ENCODE data around the gene PGPEP1. TPM values are rescaled to one million over a fixed set of nuclear protein-coding genes. Genes with fewer than 3 reads are reported as not detected.

The PGPEP1 gene
- total and polyA plus RNA-seq, 4 donors = 13.0 to 41.6 (median 15.0) TPM

GRCh38 chr19:18308948-18309325 is 31.5 kb upstream of the PGPEP1 start:
- Histone ChIP-seq H3K9me3 (ENCODE audit: control insufficient read depth in 4 of 4, insufficient read depth in 3 of 4, low read length in 3 of 4) (no peaks in the 10 kb centered on the region), H3K9ac (ENCODE audit: insufficient read depth in 1 of 2, low read length in 2 of 2) (no peak overlapping the region), H3K4me3 (no peak overlapping the region), H3K36me3 (ENCODE audit: control insufficient read depth in 4 of 4, insufficient read depth in 4 of 4, low read length in 4 of 4) (peaks cover 0 to 39% (median 16%) of the 10 kb centered on the region in 4 donors), H3K4me1 (ENCODE audit: control insufficient read depth in 5 of 5, insufficient read depth in 5 of 5, low read length in 5 of 5) (peaks cover 0 to 23% (median 11%) of the 10 kb centered on the region in 5 donors), H3K27me3 (ENCODE audit: control insufficient read depth in 3 of 3, insufficient read depth in 3 of 3, low read length in 2 of 3) (no peaks in the 10 kb centered on the region), H3K27ac (ENCODE audit: low read depth in 1 of 2, low read length in 1 of 2) (no peak overlapping the region)
- 90 to 96% methylated on average over 5 to 7 of the region's 7 CpGs for WGBS, 2 donors
- DNase-seq (no peak), ATAC-seq (ENCODE audit: insufficient read depth, low FRiP score) (no peak)
- TF ChIP-seq CTCF (IDR thresholded peaks at IDR 0.05; ENCODE audit: control extremely low read depth, extremely low read depth) = no peak

- 94 to 97% methylated on average over 33 of the region's 33 CpGs for WGBS, 2 donors
- Histone ChIP-seq H3K4me3 (no peak overlapping the region), H3K36me3 (ENCODE audit: control insufficient read depth in 4 of 4, insufficient read depth in 4 of 4, low read length in 4 of 4) (peaks cover 0 to 42% (median 18%) of the 10 kb centered on the region in 4 donors), H3K9me3 (ENCODE audit: control insufficient read depth in 4 of 4, insufficient read depth in 3 of 4, low read length in 3 of 4) (no peaks in the 10 kb centered on the region), H3K9ac (ENCODE audit: insufficient read depth in 1 of 2, low read length in 2 of 2) (no peak overlapping the region), H3K27ac (ENCODE audit: low read depth in 1 of 2, low read length in 1 of 2) (no peak overlapping the region), H3K4me1 (ENCODE audit: control insufficient read depth in 5 of 5, insufficient read depth in 5 of 5, low read length in 5 of 5) (peaks cover 0 to 17% (median 8%) of the 10 kb centered on the region in 5 donors), H3K27me3 (ENCODE audit: control insufficient read depth in 3 of 3, insufficient read depth in 3 of 3, low read length in 2 of 3) (no peaks in the 10 kb centered on the region)
- DNase-seq (no peak), ATAC-seq (ENCODE audit: insufficient read depth, low FRiP score) (no peak)
- no peak for TF ChIP-seq CTCF (IDR thresholded peaks at IDR 0.05; ENCODE audit: control extremely low read depth, extremely low read depth)
These were observed 30.8 kb upstream of the PGPEP1 start for GRCh38 chr19:18309525-18310064.

- no peaks in the 10 kb centered on the region for H3K27me3 ChIP-seq (ENCODE audit: control insufficient read depth in 3 of 3, insufficient read depth in 3 of 3, low read length in 2 of 3)
- ATAC-seq (ENCODE audit: insufficient read depth, low FRiP score) = no peak
- no peak overlapping the region for H3K4me3 ChIP-seq
- no peaks in the 10 kb centered on the region for H3K9me3 ChIP-seq (ENCODE audit: control insufficient read depth in 4 of 4, insufficient read depth in 3 of 4, low read length in 3 of 4)
- DNase-seq = no peak
- H3K4me1 ChIP-seq (ENCODE audit: control insufficient read depth in 5 of 5, insufficient read depth in 5 of 5, low read length in 5 of 5) = peaks cover 0 to 10% (median 6%) of the 10 kb centered on the region in 5 donors
- peaks cover 0 to 44% (median 18%) of the 10 kb centered on the region in 4 donors for H3K36me3 ChIP-seq (ENCODE audit: control insufficient read depth in 4 of 4, insufficient read depth in 4 of 4, low read length in 4 of 4)
- H3K9ac ChIP-seq (ENCODE audit: insufficient read depth in 1 of 2, low read length in 2 of 2) = no peak overlapping the region
- no peak for TF ChIP-seq CTCF (IDR thresholded peaks at IDR 0.05; ENCODE audit: control extremely low read depth, extremely low read depth)
- WGBS, 2 donors = 85 to 89% methylated on average over 23 of the region's 23 CpGs
- H3K27ac ChIP-seq (ENCODE audit: low read depth in 1 of 2, low read length in 1 of 2) = no peak overlapping the region
These were observed 30.1 kb upstream of the PGPEP1 start for GRCh38 chr19:18310118-18310909.

Measured in lung (tissue), 12 donors.